Adrenal gland (tissue), 5 donors: ENCODE measurements around the gene SLAMF7.

Source experiments
- CTCF ChIP-seq, 6 experiments: fragments of 450-650 bp in 4 of 6; fragments of 200-600 bp in 2 of 6; sonication (generic) in 1 of 6; IDR thresholded peaks; 1 replicate in 5 of 6; 2 replicates in 1 of 6; pipeline versions ENCODE4 v1.5.1 to v1.8.0; 2016 to 2021; ENCODE audit warnings: antibody characterized with exemption in 6 of 6, mild to moderate bottlenecking in 2 of 6, moderate library complexity in 1 of 6
- POLR2A ChIP-seq, 2 donors: fragments of 450-650 bp; IDR thresholded peaks; one replicate each; pipeline ENCODE4 v1.6.1; 2017; ENCODE audit warnings: antibody characterized with exemption in 2 of 2, mild to moderate bottlenecking in 2 of 2, moderate library complexity in 1 of 2
- donor health status: DM: no; HTN: no; CAD: no.

GRCh38 chr1:160741612-160742348 is 2.7 kb downstream of the SLAMF7 start:
- no peak for TF ChIP-seq POLR2A (IDR thresholded peaks at IDR 0.05)
- no peak for TF ChIP-seq CTCF (IDR thresholded peaks at IDR 0.05)
